Measurements from ENCODE around the gene OR8G1.

GRCh38 chr11:124207102-124207792 lies 33.6 kb upstream of the OR8G1 start:
- TF ChIP-seq CTCF (conservative IDR thresholded peaks at IDR 0.05; ENCODE audit: low read depth, low read length) (no peak), EZH2 (IDR thresholded peaks at IDR 0.05; ENCODE audit: borderline replicate concordance, low read depth, low read length, poor library complexity, severe bottlenecking) (no peak)

All from A673 (cell line).